Stimulated activated CD4-positive, alpha-beta T cell treated with anti-CD3 and anti-CD28 coated beads, Interleukin-15, amount 100 ng/mL, for 24 hours (primary cell): ENCODE results near the gene BTBD9.
"Not testable (repeated sequence)": the region's sequence is repeated elsewhere in the genome, so short reads cannot be mapped to it uniquely, and the experiment has no call there.

Source experiments
- DNase-seq: peaks from one replicate; pipeline ENCODE4 v3.0.0-alpha.2; 2020

Gene BTBD9

GRCh38 chr6:38477680-38478260, 162.0 kb downstream of the BTBD9 start:
- DNase-seq = no peak

GRCh38 chr6:38476888-38477287, 162.8 kb downstream of the BTBD9 start:
- no peak for DNase-seq

- no peak for DNase-seq
These were observed 163.6 kb downstream of the BTBD9 start for GRCh38 chr6:38476141-38476540.

DNA sequence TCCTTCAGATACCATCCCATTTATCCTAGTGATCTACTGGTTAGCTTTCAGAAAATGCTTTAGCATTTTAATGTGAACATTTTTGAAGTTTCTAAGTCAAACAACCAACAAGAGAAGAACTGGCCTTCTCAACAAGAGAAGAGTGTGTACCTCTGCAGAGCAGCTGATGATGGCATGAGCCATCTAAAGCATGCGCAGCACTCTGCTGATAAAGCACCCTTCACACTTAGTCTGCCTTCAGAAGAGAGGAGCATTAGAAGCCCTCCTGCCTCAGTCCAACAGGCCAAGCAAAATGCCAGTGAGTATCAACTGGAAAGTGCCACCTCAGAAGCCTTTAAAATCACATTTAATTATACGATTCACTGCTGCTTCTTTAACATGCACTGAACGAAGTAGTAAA, 169.2 kb downstream of the BTBD9 start:
- DNase-seq = no peak

- DNase-seq = no peak
These were observed 172.2 kb downstream of the BTBD9 start for GRCh38 chr6:38467566-38467965.

- DNase-seq = no peak
These were observed 179.5 kb downstream of the BTBD9 start for GRCh38 chr6:38460186-38460585.

DNA sequence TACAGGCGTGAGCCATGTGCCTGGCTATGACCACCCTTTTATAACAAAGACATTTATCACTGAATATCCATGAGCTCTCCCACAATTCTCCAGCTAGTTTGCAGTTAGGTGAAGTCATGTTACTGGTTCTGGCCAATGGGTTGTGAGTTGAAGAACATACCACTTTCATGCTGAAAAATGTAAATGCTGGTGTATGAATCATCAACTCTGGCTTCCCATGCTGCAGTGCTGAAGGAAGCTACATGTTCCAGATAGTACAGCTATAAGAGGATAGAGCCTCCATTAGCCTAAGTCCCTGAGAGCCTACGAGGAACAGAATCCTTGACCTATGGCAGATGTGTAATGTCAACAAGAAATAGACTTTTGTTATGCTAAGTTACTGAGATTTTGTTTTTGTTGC, 180.4 kb downstream of the BTBD9 start:
- no peak for DNase-seq

DNA sequence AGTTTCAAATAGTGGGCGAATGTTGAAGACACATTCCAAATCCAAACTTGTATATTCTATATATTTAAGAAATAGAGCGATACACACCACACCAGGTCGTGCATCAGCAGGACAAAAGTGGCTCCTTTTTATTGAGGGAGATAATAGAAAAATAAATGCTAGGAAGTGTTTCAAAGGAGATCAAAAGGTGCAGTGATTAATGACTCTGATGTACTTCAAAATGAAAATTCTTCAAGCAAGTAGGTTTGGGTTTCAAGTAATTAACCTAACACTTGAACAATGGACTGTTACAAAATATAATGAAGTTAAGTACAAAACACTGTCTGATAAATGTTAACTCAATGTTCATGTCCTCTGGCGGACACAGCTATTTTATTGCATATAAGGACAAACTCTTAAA, 185.9 kb downstream of the BTBD9 start:
- DNase-seq = no peak

- no peak for DNase-seq
These were observed 186.7 kb downstream of the BTBD9 start for GRCh38 chr6:38452816-38453660.

GRCh38 chr6:38450717-38451116, 189.0 kb downstream of the BTBD9 start:
- no peak for DNase-seq

DNA sequence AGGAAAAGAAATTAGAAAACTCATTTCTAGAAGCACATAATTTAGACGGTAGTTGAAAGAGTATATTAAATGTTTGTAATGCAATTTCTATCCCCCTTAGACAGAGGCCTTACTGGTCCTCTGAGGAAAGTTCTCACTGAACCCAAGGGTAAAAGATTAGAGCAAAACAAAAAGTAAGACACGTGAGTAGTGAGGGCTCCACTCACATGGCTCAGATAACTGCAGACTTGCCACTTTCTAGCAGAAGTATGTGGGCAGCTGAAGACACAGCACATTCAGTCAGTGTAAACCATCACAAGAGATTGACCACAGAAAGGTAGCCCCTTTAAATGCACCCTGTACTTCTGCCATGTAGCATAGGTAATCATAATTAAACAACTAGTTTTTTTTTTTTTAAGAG, 193.8 kb downstream of the BTBD9 start:
- no peak for DNase-seq

- DNase-seq = no peak
These were observed 194.4 kb downstream of the BTBD9 start for GRCh38 chr6:38445336-38445735.

GRCh38 chr6:38443352-38444144, 196.2 kb downstream of the BTBD9 start:
- DNase-seq = no peak

DNA sequence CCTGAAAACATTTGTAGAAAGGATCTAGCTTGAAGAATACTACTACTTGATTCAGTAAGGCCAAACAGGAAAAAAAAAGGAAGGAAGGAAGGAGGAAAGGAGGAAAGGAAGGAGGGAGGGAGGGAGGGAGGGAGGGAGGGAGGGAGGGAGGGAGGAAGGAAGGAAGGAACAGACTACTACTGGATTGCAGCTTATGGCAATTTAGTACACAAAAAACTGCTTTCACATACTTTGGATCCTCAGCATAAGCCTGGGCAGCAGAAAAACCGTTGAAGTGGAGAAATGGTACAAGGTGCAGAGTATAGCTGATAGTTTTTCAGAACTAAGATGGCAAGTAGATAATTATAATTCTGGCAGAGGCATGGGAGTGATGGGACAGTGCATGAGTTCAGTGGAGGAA, 201.6 kb downstream of the BTBD9 start:
- DNase-seq = no peak

- DNase-seq = no peak
These were observed 202.8 kb downstream of the BTBD9 start for GRCh38 chr6:38436726-38437465.

DNA sequence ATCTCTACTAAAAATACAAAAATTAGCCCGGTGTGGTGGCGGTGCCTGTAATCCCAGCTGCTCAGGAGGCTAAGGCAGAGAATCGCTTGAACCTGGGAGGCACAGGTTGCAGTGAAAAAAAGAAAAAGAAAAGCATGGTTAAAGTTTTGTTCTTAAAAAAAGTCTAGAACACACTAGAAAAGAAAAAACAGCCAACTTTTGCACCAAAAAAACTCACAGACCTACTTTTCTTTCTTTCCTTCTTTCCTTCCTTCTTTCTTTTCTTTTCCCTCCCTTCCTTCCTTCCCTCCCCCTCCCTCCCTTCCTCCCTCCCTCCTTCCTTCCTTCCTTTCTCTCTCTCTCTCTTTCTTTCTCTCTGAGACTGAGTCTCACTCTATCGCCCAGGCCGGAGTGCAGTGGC, 204.4 kb downstream of the BTBD9 start:
- DNase-seq = no peak

GRCh38 chr6:38434051-38434450, 205.7 kb downstream of the BTBD9 start:
- no peak for DNase-seq

DNA sequence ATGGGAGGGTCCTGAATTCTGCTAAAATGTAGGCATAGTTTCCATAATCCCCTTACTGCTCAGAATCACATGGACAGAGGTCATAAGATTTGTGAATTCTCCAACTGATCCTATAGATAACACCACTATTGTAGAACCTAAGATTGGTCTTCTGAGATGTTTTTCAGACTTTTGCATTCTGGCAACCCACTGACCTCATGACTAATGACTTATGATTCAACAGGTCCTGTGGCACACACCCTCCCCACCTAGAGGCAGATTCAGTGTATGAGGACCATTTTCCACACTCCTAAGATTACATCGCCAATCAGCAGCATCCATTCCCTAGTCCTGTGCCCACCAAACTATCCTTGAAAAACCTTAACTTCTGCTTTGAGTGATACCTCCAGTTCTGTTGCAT, 207.2 kb downstream of the BTBD9 start:
- peak; percentile 3 for DNase-seq

- no peak for DNase-seq
These were observed 207.7 kb downstream of the BTBD9 start for GRCh38 chr6:38432079-38432478.

GRCh38 chr6:38429546-38429945, 210.2 kb downstream of the BTBD9 start:
- no peak for DNase-seq

- no peak for DNase-seq
These were observed 212.1 kb downstream of the BTBD9 start for GRCh38 chr6:38427492-38428210.

DNA sequence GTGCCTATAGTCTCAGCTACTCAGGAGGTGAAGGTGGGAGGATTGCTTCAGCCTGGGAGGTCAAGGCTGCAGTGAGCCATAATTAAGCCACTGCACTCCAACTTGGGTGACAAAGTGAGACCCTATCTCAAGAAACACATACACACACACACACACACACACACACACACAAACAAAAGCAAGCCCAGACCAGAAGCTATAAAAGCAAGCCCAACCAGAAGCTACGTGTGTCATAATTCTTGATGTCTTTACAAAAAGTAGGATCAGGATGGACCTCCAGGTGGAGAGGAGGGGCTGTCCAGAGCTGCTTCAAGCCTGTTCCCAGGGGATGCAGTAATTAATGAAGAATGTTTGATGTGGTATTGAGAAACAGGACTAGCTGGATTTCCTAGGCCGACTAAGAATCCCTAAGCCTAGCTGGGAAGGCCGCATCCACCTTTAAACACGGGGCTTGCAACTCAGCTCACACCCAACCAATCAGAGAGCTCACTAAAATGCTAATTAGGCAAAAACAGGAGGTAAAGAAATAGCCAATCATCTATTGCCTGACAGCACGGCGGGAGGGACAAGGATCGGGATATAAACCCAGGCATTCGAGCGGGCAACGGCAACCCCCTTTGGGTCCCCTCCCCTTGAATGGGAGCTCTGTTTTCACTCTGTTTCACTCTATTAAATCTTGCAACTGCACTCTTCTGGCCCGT, 213.8 kb downstream of the BTBD9 start:
- not testable (repeated sequence) for DNase-seq
